Measurements from ENCODE around the gene TSR2. TPM values are rescaled to one million over a fixed set of nuclear protein-coding genes. Genes with fewer than 3 reads are reported as not detected.
"Not testable (repeated sequence)": the region's sequence is repeated elsewhere in the genome, so short reads cannot be mapped to it uniquely, and the experiment has no call there.

The TSR2 gene
- total and polyA plus RNA-seq, 2 experiments from 2014 or later, result 26.0 to 60.1 TPM

GRCh38 chrX:54489819-54490218, 49.6 kb downstream of the TSR2 start:
- H3K9me3 Mint-ChIP-seq; H3K36me3 ChIP-seq (ENCODE audit: insufficient read depth); H3K4me2 ChIP-seq; H3K27me3 ChIP-seq (ENCODE audit: insufficient read depth); H3K4me3 Mint-ChIP-seq; ATAC-seq; DNase-seq (ENCODE audit: low spot score); H3K4me3 ChIP-seq; H3K27me3 Mint-ChIP-seq (ENCODE audit: insufficient read depth, low read depth, poor library complexity); H3K9me2 ChIP-seq (ENCODE audit: insufficient read depth); H3K27ac ChIP-seq (ENCODE audit: low read depth); H3F3A ChIP-seq (replicated peaks; ENCODE audit: low read depth); H2AFZ ChIP-seq; H4K20me1 ChIP-seq (replicated peaks; ENCODE audit: insufficient read depth); H3K27ac Mint-ChIP-seq; H3K4me1 ChIP-seq (ENCODE audit: insufficient read depth): not testable (repeated sequence)
- Mint-ChIP-seq H3K4me1 (peaks cover 30% of the 10 kb centered on the region), H3K36me3 (ENCODE audit: low read depth) (peaks cover 13% of the 10 kb centered on the region)
- peaks cover 83% of the 10 kb centered on the region for H3K79me2 ChIP-seq (replicated peaks; ENCODE audit: insufficient read depth)

GRCh38 chrX:54492340-54492739, 52.1 kb downstream of the TSR2 start:
- Histone ChIP-seq H3K4me1 (ENCODE audit: insufficient read depth) (peaks cover 11% of the 10 kb centered on the region; the same call in 1 of the 2 replicates), H4K20me1 (replicated peaks; ENCODE audit: insufficient read depth) (no peaks in the 10 kb centered on the region), H3K27me3 (ENCODE audit: insufficient read depth) (no peaks in the 10 kb centered on the region), H3K27ac (ENCODE audit: low read depth) (no peak overlapping the region), H2AFZ (no peak overlapping the region), H3K79me2 (replicated peaks; ENCODE audit: insufficient read depth) (peaks cover 62% of the 10 kb centered on the region), H3K4me3 (no peak overlapping the region), H3F3A (replicated peaks; ENCODE audit: low read depth) (no peaks in the 10 kb centered on the region), H3K4me2 (0 out of 2 replicates have a peak overlapping the region, but pooled peaks have one; percentile 43), H3K36me3 (ENCODE audit: insufficient read depth) (no peaks in the 10 kb centered on the region), H3K9me2 (ENCODE audit: insufficient read depth) (no peaks in the 10 kb centered on the region)
- TF ChIP-seq ZNF114 (CRISPR knock-in tag; IDR thresholded peaks at IDR 0.05) (no peak), REST (IDR thresholded peaks at IDR 0.05; ENCODE audit: unreplicated experiment) (no peak), ZNF462 (CRISPR knock-in tag; IDR thresholded peaks at IDR 0.05) (no peak)
- peaks cover 34% of the 10 kb centered on the region for H3K4me1 Mint-ChIP-seq
- H3K27ac Mint-ChIP-seq, result no peak overlapping the region
- H3K4me3 Mint-ChIP-seq, result no peak overlapping the region
- H3K27me3 Mint-ChIP-seq (ENCODE audit: insufficient read depth, low read depth, poor library complexity), result peaks cover 2% of the 10 kb centered on the region
- ATAC-seq, result no peak; the same call in 1 of the 3 replicates
- DNase-seq (ENCODE audit: low spot score), result no peak
- H3K9me3 Mint-ChIP-seq, result no peaks in the 10 kb centered on the region
- H3K36me3 Mint-ChIP-seq (ENCODE audit: low read depth), result peaks cover 13% of the 10 kb centered on the region

Measured in GM23338 (cell line).